HG02938 (cell line): ENCODE data around the gene LYRM2.

Source experiments
- ATAC-seq: cut with Tn5 transposase; IDR thresholded peaks from one replicate; pipeline ENCODE4 v1.9.1; 2021; ENCODE audit warnings: mild to moderate bottlenecking, moderate library complexity; ENCODE audit not compliant: unreplicated experiment

LYRM2 gene, protein sequence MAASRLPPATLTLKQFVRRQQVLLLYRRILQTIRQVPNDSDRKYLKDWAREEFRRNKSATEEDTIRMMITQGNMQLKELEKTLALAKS

DNA sequence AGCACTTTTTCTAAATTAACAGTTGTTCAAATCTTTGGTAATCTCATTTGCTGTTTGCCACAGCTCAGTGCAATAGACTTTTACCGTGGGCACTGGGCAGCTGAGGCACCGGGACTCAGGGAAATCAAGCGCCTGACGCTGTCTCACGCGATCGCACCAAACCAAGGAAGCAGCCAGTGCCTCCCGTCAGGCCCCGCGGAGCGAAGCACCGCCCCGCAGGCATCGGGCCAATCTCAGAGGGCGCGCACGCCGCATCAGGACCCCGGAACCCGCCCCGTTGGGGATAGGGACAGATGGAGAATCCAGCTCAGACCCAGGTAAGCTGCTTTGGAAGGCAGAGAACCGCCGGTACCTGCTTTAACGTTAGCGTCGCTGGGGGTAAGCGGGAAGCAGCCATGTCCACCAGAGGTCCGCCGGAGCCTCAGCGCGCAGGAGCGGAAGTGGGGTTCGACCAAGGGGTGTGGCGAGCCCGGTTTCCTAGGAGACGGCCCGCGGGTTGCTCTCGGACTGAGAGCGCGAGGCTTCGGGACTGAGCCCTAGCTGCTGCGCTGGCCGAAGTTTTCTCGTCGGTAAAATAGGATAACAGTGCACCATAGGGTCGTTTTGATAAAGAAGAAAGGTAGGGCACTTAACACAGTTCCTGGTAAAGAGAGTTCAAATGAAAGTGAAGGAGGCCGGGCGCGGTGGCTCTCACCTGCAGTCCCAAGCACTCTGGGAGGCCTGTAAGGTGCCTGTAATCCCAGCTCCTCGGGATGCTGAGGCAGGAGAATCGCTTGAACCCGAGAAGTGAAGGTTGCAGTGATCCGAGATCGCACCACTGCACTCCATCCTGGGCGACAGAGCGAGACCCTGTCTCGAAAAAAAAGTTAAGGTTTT lies at the start of gene LYRM2:
LYRM2 (minus strand) TSS at position 428 of the 876 bp plus-strand sequence; CDS start at position 397, 31 bp downstream.
- peak; percentile 97 for ATAC-seq

DNA sequence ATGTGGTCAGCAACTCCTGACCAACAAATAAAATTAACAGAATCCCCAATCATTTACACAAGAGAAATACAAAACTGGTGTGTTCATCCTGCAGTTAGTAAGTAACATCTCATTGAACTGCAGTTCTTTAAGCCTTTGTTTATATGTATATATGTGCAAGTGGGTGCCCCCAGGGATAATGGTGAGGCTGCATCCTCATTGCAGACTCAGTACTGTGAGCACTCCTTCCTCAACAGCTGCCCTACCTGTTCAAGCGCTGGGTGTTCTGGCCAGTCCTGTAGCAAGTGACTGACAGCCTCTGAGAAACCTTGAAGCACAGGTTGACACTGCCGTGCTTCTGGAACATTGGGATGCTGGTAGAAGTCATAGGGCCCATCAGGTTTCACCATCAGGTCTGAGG lies 49.8 kb upstream of the LYRM2 start:
- ATAC-seq: no peak

DNA sequence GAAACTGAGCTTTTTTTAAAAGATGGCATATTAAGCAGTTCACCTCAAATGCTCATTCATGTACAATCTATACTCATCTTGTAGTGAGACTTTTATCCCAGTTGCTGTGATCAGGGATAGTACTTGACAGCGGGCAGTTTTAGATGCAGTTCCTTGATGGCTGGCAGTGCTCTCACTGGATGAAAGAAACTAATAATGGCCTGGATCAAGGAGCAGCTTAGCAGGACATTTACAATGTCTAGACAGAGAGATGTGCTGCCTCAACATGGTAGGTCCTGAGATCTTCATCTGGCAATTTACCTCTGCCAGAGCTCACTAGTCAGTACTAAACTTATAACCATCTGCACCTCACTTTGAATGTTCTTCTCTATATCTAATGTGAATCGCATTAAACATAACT lies 46.8 kb upstream of the LYRM2 start:
- ATAC-seq: no peak

- ATAC-seq: no peak
These were observed 44.4 kb upstream of the LYRM2 start for GRCh38 chr6:89682991-89683390.

DNA sequence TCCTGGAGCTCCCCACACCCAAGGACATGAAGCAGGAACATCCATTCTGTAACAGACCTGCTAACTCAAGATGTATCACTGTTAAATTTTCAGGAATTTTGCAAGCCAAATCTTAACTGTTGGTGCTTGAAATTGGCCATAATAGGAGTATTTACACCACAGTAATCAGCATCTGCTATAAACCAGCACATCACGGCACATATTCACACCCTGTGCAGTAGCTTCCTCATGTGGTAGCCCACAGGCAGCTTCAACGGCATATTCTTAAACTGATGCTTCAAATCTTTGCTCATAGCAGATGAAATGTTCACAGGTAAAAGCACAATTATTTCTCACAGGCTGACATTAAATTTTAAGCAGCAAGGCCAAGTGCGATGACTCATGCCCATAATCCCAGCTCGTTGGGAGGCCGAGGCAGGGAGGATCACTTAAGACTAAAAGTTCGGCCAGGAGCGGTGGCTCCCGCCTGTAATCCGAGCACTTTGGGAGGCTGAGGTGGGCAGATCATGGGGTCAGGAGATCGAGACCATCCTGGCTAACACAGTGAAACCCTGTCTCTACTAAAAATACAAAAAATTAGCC lies 43.5 kb upstream of the LYRM2 start:
- no peak for ATAC-seq

GRCh38 chr6:89680551-89680950 lies 42.0 kb upstream of the LYRM2 start:
- no peak for ATAC-seq

GRCh38 chr6:89680150-89680549 lies 41.6 kb upstream of the LYRM2 start:
- ATAC-seq: no peak

DNA sequence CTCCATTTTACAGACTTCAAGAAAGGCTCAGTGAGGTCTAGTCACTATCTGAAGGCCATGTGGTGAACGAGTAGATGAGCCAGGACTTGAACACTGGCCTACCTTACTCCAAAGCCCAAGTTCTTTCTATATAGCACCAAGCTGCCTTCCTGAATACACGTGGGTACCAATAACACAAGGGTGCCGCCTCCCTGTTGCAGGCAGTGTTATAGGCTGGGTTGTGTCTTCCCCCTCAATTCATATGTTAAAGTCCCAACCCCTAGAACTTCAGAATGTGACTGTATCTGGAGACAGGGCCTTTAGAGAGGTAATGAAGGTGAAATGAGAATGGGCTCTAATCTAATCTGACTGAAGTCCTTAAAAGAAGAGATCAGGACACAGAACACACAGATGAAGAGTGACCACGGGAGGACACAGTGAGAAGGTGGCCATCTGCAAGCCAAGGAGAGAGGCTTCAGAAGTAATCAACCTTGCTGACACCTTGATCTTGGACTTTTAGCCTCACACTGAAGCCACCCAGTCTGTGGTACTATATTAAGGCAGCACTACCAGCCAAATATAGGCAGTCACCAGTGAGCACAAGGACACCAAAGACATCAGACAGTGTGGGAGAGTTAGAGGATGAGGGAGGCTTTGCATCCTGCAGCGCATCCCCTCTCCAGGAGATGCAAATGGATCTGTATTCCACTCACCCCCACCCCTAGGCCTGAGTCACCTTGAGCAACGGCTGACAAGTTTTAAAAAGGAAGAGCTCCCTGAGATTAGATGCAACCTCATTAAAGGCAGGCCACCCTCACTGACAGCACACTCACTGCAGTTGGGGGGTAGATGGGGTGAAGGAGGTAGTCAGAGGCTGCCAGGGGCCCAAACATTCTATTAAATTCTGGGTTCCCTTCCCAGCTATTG lies 40.9 kb upstream of the LYRM2 start:
- ATAC-seq: no peak

DNA sequence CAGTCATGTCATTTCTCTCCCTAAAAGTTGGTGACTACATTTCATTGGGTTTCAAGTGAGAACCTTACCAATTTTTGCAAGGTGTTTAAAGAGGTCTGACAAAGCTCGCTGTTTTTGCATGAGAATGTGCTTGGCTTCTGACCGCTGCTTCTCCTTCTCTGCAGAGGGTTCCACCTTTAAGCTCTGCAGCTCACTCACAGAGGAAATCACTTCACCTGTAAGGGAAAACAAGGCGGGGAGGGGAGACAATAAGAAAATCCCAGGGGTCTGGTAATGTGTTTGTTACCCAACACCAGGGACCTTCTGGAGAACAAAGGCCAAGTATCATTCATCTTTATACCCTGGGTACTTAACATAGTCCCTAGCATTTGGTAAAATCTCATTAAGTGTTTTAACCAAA lies 40.0 kb upstream of the LYRM2 start:
- no peak for ATAC-seq

DNA sequence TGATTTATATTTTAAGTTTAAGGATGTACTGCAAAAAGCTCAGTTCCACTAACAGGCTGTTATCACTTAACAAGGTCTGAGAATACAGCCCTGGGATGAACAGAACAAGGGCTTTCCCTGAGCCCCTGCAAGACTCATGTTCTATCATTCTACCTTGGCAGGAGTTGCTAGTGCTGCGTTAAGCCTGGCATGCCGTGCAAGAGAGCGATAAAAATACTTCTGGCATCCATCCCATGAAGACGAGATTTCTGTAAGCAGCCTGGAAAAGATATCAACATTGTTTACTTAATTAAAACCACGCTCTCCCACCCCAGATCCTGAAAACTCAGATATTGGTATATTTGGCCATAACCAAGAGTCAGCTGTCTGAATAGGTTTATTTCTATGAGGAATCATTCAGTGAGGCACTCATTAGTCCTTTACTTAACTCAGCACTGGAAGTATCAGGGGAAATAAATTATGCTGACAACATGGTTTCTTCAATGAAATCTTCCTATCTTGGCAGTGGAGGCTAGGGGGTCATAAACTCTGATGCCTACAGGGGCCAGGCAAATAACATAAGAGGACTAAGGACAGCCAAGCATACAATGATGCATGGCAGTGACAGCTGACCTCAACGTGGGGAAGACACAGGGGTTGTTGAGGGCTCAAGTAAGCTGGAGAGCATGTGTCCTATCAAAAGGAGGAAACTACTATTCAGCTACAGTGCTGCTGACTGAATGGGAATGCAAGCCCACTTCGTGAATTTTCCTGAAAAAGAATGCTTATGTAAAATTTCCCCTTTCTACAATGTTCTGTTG lies 37.6 kb upstream of the LYRM2 start:
- no peak for ATAC-seq

GRCh38 chr6:89670935-89671565 lies 32.5 kb upstream of the LYRM2 start:
- no peak for ATAC-seq

- ATAC-seq: no peak
These were observed 30.5 kb upstream of the LYRM2 start for GRCh38 chr6:89669002-89669401.

DNA sequence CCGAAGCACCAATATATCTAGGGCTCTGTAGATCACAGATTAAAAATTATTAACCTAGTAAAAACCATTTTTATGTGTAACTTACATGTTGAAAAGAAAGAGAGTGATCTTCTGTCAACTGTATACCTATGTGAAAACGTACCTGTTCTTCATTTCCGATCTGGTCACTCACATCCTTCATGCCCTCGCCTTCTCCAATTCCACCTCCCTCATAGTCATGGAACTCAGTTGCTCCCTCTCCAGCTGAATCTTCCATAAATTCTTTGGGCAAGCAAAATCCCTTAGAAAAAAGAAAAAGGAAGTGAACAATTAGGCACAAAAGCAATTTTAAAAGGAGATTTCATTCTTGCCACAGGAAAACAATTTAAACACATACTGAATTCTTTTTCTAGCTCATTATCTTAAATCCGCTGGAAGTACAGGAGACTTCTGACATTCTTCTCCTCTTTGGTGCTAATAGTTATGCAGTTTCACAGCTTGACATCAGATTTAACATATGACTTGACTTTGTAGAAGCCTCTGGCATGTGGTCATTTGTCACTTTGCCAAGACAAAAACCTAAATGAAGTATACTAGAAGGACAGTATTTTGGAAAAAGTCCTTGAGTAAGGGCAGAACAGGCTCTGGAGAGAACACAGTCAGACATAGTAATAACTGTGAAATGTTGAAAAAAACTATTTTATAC lies 29.5 kb upstream of the LYRM2 start:
- no peak for ATAC-seq

DNA sequence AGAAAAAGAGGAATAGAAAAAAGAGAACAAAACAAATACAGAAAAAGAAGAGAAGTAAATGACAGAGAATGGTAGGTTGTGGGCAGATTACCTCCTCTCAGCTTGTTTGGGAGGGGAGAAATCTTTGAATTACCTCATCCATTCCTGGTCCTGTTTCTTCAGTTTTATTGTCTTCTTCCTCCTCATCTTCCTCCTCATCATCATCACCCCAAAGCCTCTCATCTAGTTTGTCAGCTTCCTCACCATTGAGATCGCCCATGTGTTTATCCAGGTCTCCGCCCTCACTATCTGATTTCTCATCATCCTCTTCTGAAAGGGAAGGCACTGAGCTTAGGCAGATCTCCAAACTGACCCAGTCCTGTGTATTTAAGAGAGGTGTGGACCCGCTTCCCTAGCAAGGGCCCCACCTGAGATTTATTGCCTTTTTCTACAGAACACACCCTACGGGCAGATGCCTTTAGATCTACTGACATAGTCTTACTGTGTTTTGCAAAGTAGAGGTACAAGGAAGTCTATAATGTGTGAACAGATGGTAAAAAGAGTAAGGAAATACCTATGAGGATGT lies 24.2 kb upstream of the LYRM2 start:
- no peak for ATAC-seq

GRCh38 chr6:89661559-89661958 lies 23.0 kb upstream of the LYRM2 start:
- no peak for ATAC-seq

- no peak for ATAC-seq
These were observed 22.4 kb upstream of the LYRM2 start for GRCh38 chr6:89660981-89661380.

GRCh38 chr6:89657445-89658158 lies 19.1 kb upstream of the LYRM2 start:
- ATAC-seq: no peak

- no peak for ATAC-seq
These were observed 16.6 kb upstream of the LYRM2 start for GRCh38 chr6:89655122-89655521.
